K562 (cell line): Measurements from ENCODE around the gene RPS10. TPM values are rescaled to one million over a fixed set of nuclear protein-coding genes. Genes with fewer than 3 reads are reported as not detected.
A peak's percentile ranks its signal among the peaks of the same experiment; 100 is the strongest.

Experiments
- ARNT ChIP-seq, 2 experiments: fragments of 450-650 bp; IDR thresholded peaks; 2 replicates each; pipeline ENCODE4 v1.6.1; 2016; ENCODE audit warnings: mild to moderate bottlenecking in 1 of 2
- ATF1 ChIP-seq, 2 experiments: fragments of 450-650 bp in 1 of 2; IDR thresholded peaks; 2 replicates each; pipeline ENCODE4 v1.6.1; 2016; ENCODE audit warnings: missing compliant biosample characterization in 1 of 2, missing genetic modification characterization in 1 of 2
- DACH1 ChIP-seq: fragments of 450-650 bp; IDR thresholded peaks from 2 replicates; pipeline ENCODE4 v1.6.1; 2018; ENCODE audit not compliant: partially characterized antibody
- ELF4 ChIP-seq: fragments of 450-650 bp; formaldehyde crosslinking; IDR thresholded peaks from 2 replicates; pipeline ENCODE4 v1.4.0; 2022; ENCODE audit warnings: missing genetic modification characterization
- HOMEZ ChIP-seq: fragments of 250-450 bp; sonication (Bioruptor Pico); IDR thresholded peaks from 2 replicates; pipeline ENCODE4 v1.4.0; 2020; ENCODE audit warnings: mild to moderate bottlenecking, moderate library complexity
- IRF1 ChIP-seq: sonication (generic); formaldehyde crosslinking; IDR thresholded peaks from 2 replicates; pipeline ENCODE4 v1.8.0; 2022; ENCODE audit warnings: missing genetic modification reagents, mild to moderate bottlenecking, borderline replicate concordance
- KAT7 ChIP-seq: sonication (generic); formaldehyde crosslinking; IDR thresholded peaks from 2 replicates; pipeline ENCODE4 v1.8.0; 2022; ENCODE audit warnings: missing genetic modification reagents, mild to moderate bottlenecking, borderline replicate concordance
- MEF2D ChIP-seq: conservative IDR thresholded peaks from 2 replicates; pipeline ENCODE4 v1.6.1; 2016; ENCODE audit warnings: low read depth, missing genetic modification characterization, missing compliant biosample characterization
- SMARCA4 ChIP-seq: fragments of 450-650 bp; IDR thresholded peaks from 2 replicates; pipeline ENCODE4 v1.6.1; 2016
- SRSF3 ChIP-seq: fragments of 200-400 bp; formaldehyde crosslinking; IDR thresholded peaks from 2 replicates; pipeline ENCODE4 v1.6.1; 2016; ENCODE audit warnings: mild to moderate bottlenecking, low read length, moderate library complexity; ENCODE audit not compliant: insufficient read depth
- SRSF7 ChIP-seq: fragments of 200-400 bp; formaldehyde crosslinking; optimal IDR thresholded peaks from 2 replicates; pipeline ENCODE3; 2017; ENCODE audit warnings: mild to moderate bottlenecking, low read depth, low read length
- TAF7 ChIP-seq: fragments of 450-650 bp; IDR thresholded peaks from 2 replicates; pipeline ENCODE4 v1.6.1; 2016; ENCODE audit warnings: missing genetic modification characterization, missing compliant biosample characterization
- XRCC4 ChIP-seq: IDR thresholded peaks from one replicate; pipeline ENCODE4 v1.6.1; 2011; ENCODE audit not compliant: insufficient read depth, insufficient read length; ENCODE audit errors: extremely low read depth
- ZMIZ1 ChIP-seq, 2 experiments: fragments of 150-350 bp in 1 of 2; IDR thresholded peaks; 2 replicates each; pipeline ENCODE4 v1.6.1; 2012 to 2016; ENCODE audit warnings: low read depth in 2 of 2, low read length in 2 of 2, mild to moderate bottlenecking in 1 of 2, moderate library complexity in 1 of 2
- ZNF197 ChIP-seq: fragments of 200-800 bp; sonication (Bioruptor generic); IDR thresholded peaks from 2 replicates; pipeline ENCODE4 v1.6.1; 2016; ENCODE audit warnings: low read depth, missing genetic modification characterization, missing compliant biosample characterization
- ZNF24 ChIP-seq: fragments of 450-650 bp; IDR thresholded peaks from 2 replicates; pipeline ENCODE4 v1.6.1; 2016
- ZNF518B ChIP-seq: fragments of 250-450 bp; sonication (Bioruptor Pico); IDR thresholded peaks from 2 replicates; pipeline ENCODE4 v1.5.0; 2021; ENCODE audit warnings: mild to moderate bottlenecking, moderate library complexity
- polyA plus RNA-seq, 8 experiments: library from polyadenylated mRNA; depleted of rRNA in 4 of 8; stranded (reverse) in 5 of 8; unstranded in 3 of 8; fragments of >200 nt; fragmentation: Nextera tagmentation in 2 of 8; fragmentation: Illumina TruSeq in 1 of 8; extraction: Ambion mirVana in 2 of 8; extraction: Trizol in 1 of 8; gene quantifications; 2 replicates each; pipeline versions ENCODE4 v1.2.1 to v1.2.3, GENCODE V29; 2011 to 2014; ENCODE audit warnings: inconsistent platforms in 1 of 8, missing spikeins in 1 of 8
- total RNA-seq, 7 experiments: library from RNA; depleted of rRNA in 6 of 7; stranded (reverse); fragments of >200 nt in 6 of 7; fragmentation: Illumina TruSeq in 2 of 7; extraction: Trizol in 2 of 7; gene quantifications; 2 replicates each; pipeline versions ENCODE4 v1.2.1 to v1.2.3, GENCODE V29; 2011 to 2021; ENCODE audit warnings: low replicate concordance in 1 of 7

RPS10 gene
- total and polyA plus RNA-seq, 9 of the 15 experiments (the other 6 are each of a cell fraction or from before 2014, with no cell fraction given) = 2,680 to 5,251 (median 3,876) TPM

- TF ChIP-seq IRF1 (CRISPR knock-in tag) = 0 out of 2 replicates have a peak, but pooled peaks have one; percentile 45
- TF ChIP-seq SMARCA4 = peak; percentile 20; the same call in 1 of the 2 replicates
- no peak; the same call in 1 of the 2 replicates for TF ChIP-seq KAT7 (CRISPR knock-in tag)
- TF ChIP-seq ATF1 (CRISPR knock-in tag; IDR thresholded peaks at IDR 0.05) = no peak
- TF ChIP-seq ATF1 (tag; IDR thresholded peaks at IDR 0.05) = peak; percentile 84
- TF ChIP-seq ZNF518B (CRISPR knock-in tag) = no peak
- TF ChIP-seq ZMIZ1 (IDR thresholded peaks at IDR 0.05; ENCODE audit: low read depth in 2 of 2, low read length in 2 of 2) = peak in 1 of 2 experiments; percentile 46; a peak in 1 of 4 replicates
- no peak for TF ChIP-seq SRSF3
- TF ChIP-seq SRSF7 = no peak
- 0 out of 2 replicates have a peak, but pooled peaks have one; percentile 33 for TF ChIP-seq MEF2D
- TF ChIP-seq DACH1 = no peak
- 0 out of 2 replicates have a peak, but pooled peaks have one; percentile 27 for TF ChIP-seq ELF4 (CRISPR knock-in tag)
- TF ChIP-seq XRCC4 = no peak
- TF ChIP-seq ZNF197 (CRISPR knock-in tag) = 0 out of 2 replicates have a peak, but pooled peaks have one; percentile 29
- no peak for TF ChIP-seq ARNT (IDR thresholded peaks at IDR 0.05)
- TF ChIP-seq TAF7 (tag) = no peak
- TF ChIP-seq HOMEZ (CRISPR knock-in tag) = no peak
- peak; percentile 100 for TF ChIP-seq ZNF24
These were observed 33.2 kb downstream of the RPS10 start, which contains the start of gene NUDT3 (continued) for GRCh38 chr6:34392497-34393190.
